HCT116 (cell line): ENCODE measurements around the gene ACER1. TPM values are rescaled to one million over a fixed set of nuclear protein-coding genes. Genes with fewer than 3 reads are reported as not detected.

ENCODE experiments used
- ATAC-seq: fragments of 200-7000 bp; cut with Tn5 transposase; 2 replicates; pipeline ENCODE4 v1.9.1; 2020; ENCODE audit warnings: mild to moderate bottlenecking, moderate library complexity
- BruUV-seq: library from RNA; stranded (reverse); fragments of 400-500 nt; replicated peaks from 2 replicates; lab custom pipeline; 2021; lab: Mats Ljungman, UMichigan
- CTCF ChIA-PET: fragments of 300-600 bp; sonication (Branson Sonifier 250); formaldehyde crosslinking; loops from one replicate; lab custom pipeline; 2021; ENCODE audit warnings: antibody characterized with exemption; lab: Charles Lee
- POLR2A ChIA-PET: fragments of 300-600, 350-600 bp; sonication (Branson Sonifier 250); formaldehyde crosslinking; loops from one replicate; lab custom pipeline; 2021; ENCODE audit warnings: antibody characterized with exemption; lab: Charles Lee
- RAD21 ChIA-PET, 2 experiments: fragments of 300-600 bp; sonication (Branson Sonifier 250); formaldehyde crosslinking; loops; one replicate each; lab custom pipeline; 2023; ENCODE audit warnings: low total read pairs in 2 of 2; ENCODE audit not compliant: uncharacterized antibody in 2 of 2, unreplicated experiment in 2 of 2, low non-redundant PET in 1 of 2; lab: Charles Lee
- DNase-seq: peaks from one replicate; pipeline ENCODE4 v3.0.0-alpha.2; 2010; ENCODE audit warnings: low read depth, low spot score
- H2AFZ ChIP-seq: fragments of 200-600 bp; shearing (Covaris generic), sonication (generic); 2 replicates; pipeline ENCODE4 v1.6.1; 2017; ENCODE audit warnings: low read depth, mixed run types, mixed read lengths, antibody characterized with exemption, low read length; ENCODE audit not compliant: poor library complexity, severe bottlenecking
- H3K27ac ChIP-seq: 2 replicates; pipeline ENCODE4 v1.5.1; 2012; ENCODE audit warnings: low read depth, low read length
- H3K27me3 ChIP-seq: fragments of 200-600 bp; sonication (generic); 2 replicates; pipeline ENCODE4 v1.6.1; 2016; ENCODE audit warnings: mixed run types, low read length, mixed read lengths; ENCODE audit not compliant: insufficient read depth
- H3K36me3 ChIP-seq, 2 experiments: fragments of 200-500 bp in 1 of 2; fragments of 200-600 bp in 1 of 2; sonication (Bioruptor generic) in 1 of 2; sonication (generic) in 1 of 2; 2 replicates each; pipeline versions ENCODE4 v1.5.1 to v1.6.1; 2014 to 2016; ENCODE audit warnings: low read length in 2 of 2, inconsistent platforms in 1 of 2, mixed read lengths in 1 of 2, mixed run types in 1 of 2; ENCODE audit not compliant: insufficient read depth in 2 of 2, control insufficient read depth in 1 of 2
- H3K4me1 ChIP-seq, 2 experiments: fragments of 200-600 bp in 1 of 2; sonication (generic) in 1 of 2; 2 replicates each; pipeline versions ENCODE4 v1.5.1 to v1.6.1; 2012 to 2017; ENCODE audit warnings: low read length in 2 of 2, inconsistent platforms in 1 of 2, mild to moderate bottlenecking in 1 of 2, mixed read lengths in 1 of 2, mixed run types in 1 of 2, moderate library complexity in 1 of 2; ENCODE audit not compliant: insufficient read depth in 2 of 2, control insufficient read depth in 1 of 2
- H3K4me2 ChIP-seq: fragments of 200-600 bp; sonication (generic); 2 replicates; pipeline ENCODE4 v1.6.1; 2017; ENCODE audit warnings: mixed run types, low read length, mixed read lengths
- H3K4me3 ChIP-seq, 2 experiments: fragments of 200-600 bp in 1 of 2; sonication (generic) in 1 of 2; replicated peaks in 1 of 2; 2 replicates each; pipeline ENCODE4 v1.5.1; 2011 to 2016; ENCODE audit warnings: low read length in 2 of 2, control low read depth in 1 of 2, low read depth in 1 of 2, mild to moderate bottlenecking in 1 of 2, mixed read lengths in 1 of 2, mixed run types in 1 of 2
- H3K79me2 ChIP-seq: fragments of 200-600 bp; sonication (generic); 2 replicates; pipeline ENCODE4 v1.6.1; 2017; ENCODE audit warnings: mild to moderate bottlenecking, mixed run types, low read length, moderate library complexity, mixed read lengths; ENCODE audit not compliant: insufficient read depth
- H3K9ac ChIP-seq: fragments of 200-600 bp; sonication (generic); 2 replicates; pipeline ENCODE4 v1.6.1; 2016; ENCODE audit warnings: low read length, mixed read lengths
- H3K9me2 ChIP-seq: fragments of 200-600 bp; sonication (generic), shearing (Covaris generic); 2 replicates; pipeline ENCODE4 v1.6.1; 2017; ENCODE audit warnings: mixed run types, mild to moderate bottlenecking, moderate library complexity; ENCODE audit not compliant: insufficient read depth
- H3K9me3 ChIP-seq, 2 experiments: fragments of 200-500 bp in 1 of 2; fragments of 200-600 bp in 1 of 2; sonication (Bioruptor generic) in 1 of 2; sonication (generic) in 1 of 2; 2 replicates each; pipeline ENCODE4 v1.6.1; 2014 to 2017; ENCODE audit warnings: low read length in 2 of 2, mixed read lengths in 2 of 2, inconsistent platforms in 1 of 2, low read depth in 1 of 2, mild to moderate bottlenecking in 1 of 2, mixed run types in 1 of 2, moderate library complexity in 1 of 2; ENCODE audit not compliant: control insufficient read depth in 1 of 2, insufficient read depth in 1 of 2
- H4K20me1 ChIP-seq: fragments of 200-600 bp; sonication (generic), shearing (Covaris generic); 2 replicates; pipeline ENCODE4 v1.6.1; 2017; ENCODE audit warnings: mixed run types, mild to moderate bottlenecking, moderate library complexity; ENCODE audit not compliant: insufficient read depth
- CEBPB ChIP-seq: IDR thresholded peaks from 2 replicates; pipeline ENCODE4 v1.6.1; 2012; ENCODE audit warnings: low read depth
- ELF1 ChIP-seq: IDR thresholded peaks from 2 replicates; pipeline ENCODE4 v1.6.1; 2012; ENCODE audit warnings: low read depth, borderline replicate concordance
- EZH2phosphoT487 ChIP-seq: fragments of 200-600 bp; IDR thresholded peaks from 2 replicates; pipeline ENCODE4 v1.6.1; 2018; ENCODE audit warnings: antibody characterized with exemption, borderline replicate concordance
- FOSL1 ChIP-seq: IDR thresholded peaks from 2 replicates; pipeline ENCODE4 v1.6.1; 2012; ENCODE audit warnings: low read depth
- POLR2AphosphoS5 ChIP-seq: IDR thresholded peaks from 2 replicates; pipeline ENCODE4 v1.6.1; 2011; ENCODE audit warnings: mild to moderate bottlenecking, low read depth, low read length, moderate library complexity
- RAD21 ChIP-seq: IDR thresholded peaks from 2 replicates; pipeline ENCODE4 v1.6.1; 2012; ENCODE audit warnings: low read depth, mild to moderate bottlenecking
- ZFX ChIP-seq: fragments of 450-650 bp; IDR thresholded peaks from 2 replicates; pipeline ENCODE4 v1.6.1; 2017
- ZNF274 ChIP-seq: fragments of 200-500 bp; sonication (Bioruptor generic); IDR thresholded peaks from 2 replicates; pipeline ENCODE4 v1.6.1; 2014; ENCODE audit warnings: mild to moderate bottlenecking, low read depth, low read length, inconsistent platforms
- intact Hi-C: fragments of 100-400 bp; cut with micrococcal nuclease; formaldehyde crosslinking; loops from 2 replicates; pipeline ENCODE4 v1.10.0; 2022
- total RNA-seq: library from RNA; stranded (reverse); gene quantifications from one replicate; pipeline ENCODE4 v1.2.1, GENCODE V29; 2021; ENCODE audit not compliant: unreplicated experiment
- TF ChIP-seq, protein P1 (sequence below): IDR thresholded peaks from 2 replicates; pipeline ENCODE4 v1.6.1; 2012

Gene ACER1
- total RNA-seq, 1 experiment from 2014 or later, result not detected

DNA sequence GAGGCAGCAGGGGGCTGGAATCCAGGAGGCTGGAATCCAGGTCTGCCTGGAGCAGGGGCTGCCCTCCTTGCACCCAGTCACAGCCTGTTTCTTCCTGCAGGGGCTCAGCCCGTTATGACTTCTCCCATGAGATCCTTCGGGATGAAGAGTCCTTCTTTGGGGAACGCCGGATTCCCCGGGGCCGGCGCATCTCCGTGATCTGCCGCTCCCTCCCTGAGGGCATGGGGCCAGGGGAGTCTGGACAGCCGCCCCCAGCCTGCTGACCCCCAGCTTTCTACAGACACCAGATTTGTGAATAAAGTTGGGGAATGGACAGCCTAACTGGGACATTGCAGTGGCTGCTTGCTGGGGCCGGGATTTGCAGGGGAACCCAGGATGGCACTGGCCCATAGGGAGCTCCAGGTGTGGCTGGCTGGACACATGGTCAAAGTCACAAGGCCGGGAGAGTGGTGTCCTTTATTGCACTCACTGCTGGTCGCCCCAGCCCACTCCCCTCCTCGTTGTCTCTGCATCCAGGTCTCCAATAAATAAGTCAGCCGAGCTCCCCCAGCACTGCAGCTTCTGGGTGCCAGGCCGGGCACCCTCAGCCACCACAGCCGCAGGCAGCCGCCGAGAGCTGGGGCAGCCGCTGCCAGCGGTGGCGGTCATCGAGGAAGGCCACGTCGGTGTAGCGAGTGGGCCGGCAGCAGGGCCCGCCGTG, 41.4 kb upstream of the ACER1 start:
- Histone ChIP-seq H3K27me3 (no peaks in the 10 kb centered on the region), H3K4me3 (no peak overlapping the region), H2AFZ (no peak overlapping the region), H3K9me3 (no peaks in the 10 kb centered on the region), H3K9me2 (no peaks in the 10 kb centered on the region), H3K9ac (no peak overlapping the region), H3K79me2 (no peaks in the 10 kb centered on the region), H3K36me3 (peaks cover 2 to 4% of the 10 kb centered on the region in 2 experiments; a peak in 2 of 4 replicates), H3K4me1 (peaks cover 5 to 16% of the 10 kb centered on the region in 2 experiments; a peak in 3 of 4 replicates), H4K20me1 (no peaks in the 10 kb centered on the region), H3K27ac (no peak overlapping the region; the same call in 1 of the 2 replicates), H3K4me2 (no peak overlapping the region)
- BruUV-seq, result no TSS peak
- ChIA-PET POLR2A (no interaction called here), CTCF (no interaction called here), RAD21 (no interaction called here)
- TF ChIP-seq EZH2phosphoT487, result no peak
- TF ChIP-seq ZNF274, result no peak
- no peak for TF ChIP-seq CEBPB
- no peak for TF ChIP-seq RAD21
- no peak for TF ChIP-seq POLR2AphosphoS5
- TF ChIP-seq ZFX, result no peak
- DNase-seq, result no peak
- ATAC-seq, result no peak
- intact Hi-C loops, result loop anchor here (5.0 kb wide), 1 partner anchor 362 kb away; the partner anchor contains the start of genes GPR108 and TRIP10

DNA sequence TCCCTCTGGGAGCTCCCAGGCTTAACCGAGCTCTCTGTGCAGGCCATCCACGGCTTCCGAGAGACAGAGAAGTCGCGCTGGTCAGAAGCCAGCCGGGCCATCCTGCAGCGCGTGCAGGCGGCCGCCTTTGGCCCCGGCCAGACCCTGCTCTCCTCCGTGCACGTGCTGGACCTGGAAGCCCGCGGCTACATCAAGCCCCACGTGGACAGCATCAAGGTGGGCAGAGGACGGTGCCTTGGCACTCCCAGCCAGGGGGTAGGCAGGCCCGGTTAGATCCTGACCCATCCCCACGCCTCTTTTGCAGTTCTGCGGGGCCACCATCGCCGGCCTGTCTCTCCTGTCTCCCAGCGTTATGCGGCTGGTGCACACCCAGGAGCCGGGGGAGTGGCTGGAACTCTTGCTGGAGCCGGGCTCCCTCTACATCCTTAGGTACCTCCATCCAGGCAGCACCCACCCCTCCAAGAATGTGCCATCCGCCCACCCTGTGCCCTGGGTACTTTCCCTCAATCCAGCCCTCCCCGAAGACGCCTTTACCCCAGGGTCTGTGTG, 40.8 kb upstream of the ACER1 start:
- Histone ChIP-seq H3K4me1 (peaks cover 5 to 16% of the 10 kb centered on the region in 2 experiments; a peak in 3 of 4 replicates), H3K9me2 (no peaks in the 10 kb centered on the region), H4K20me1 (no peaks in the 10 kb centered on the region), H2AFZ (no peak overlapping the region), H3K9ac (peak overlapping the region; percentile 64), H3K79me2 (no peaks in the 10 kb centered on the region), H3K4me2 (peak overlapping the region; percentile 78), H3K27me3 (no peaks in the 10 kb centered on the region), H3K4me3 (peak overlapping the region in 1 of 2 experiments; percentile 54; a peak in 3 of 4 replicates), H3K9me3 (no peaks in the 10 kb centered on the region), H3K36me3 (peaks cover 0 to 3% of the 10 kb centered on the region in 2 experiments; a peak in 1 of 4 replicates), H3K27ac (peak overlapping the region; percentile 61; the same call in 1 of the 2 replicates)
- TSS peak; percentile 47 for BruUV-seq
- no peak for DNase-seq
- POLR2A ChIA-PET, result interaction anchor here (1.0 kb wide), 1 partner anchor 14 kb away, joined by 3 read pairs; no protein-coding TSS in a partner anchor
- TF ChIP-seq, protein P1, sequence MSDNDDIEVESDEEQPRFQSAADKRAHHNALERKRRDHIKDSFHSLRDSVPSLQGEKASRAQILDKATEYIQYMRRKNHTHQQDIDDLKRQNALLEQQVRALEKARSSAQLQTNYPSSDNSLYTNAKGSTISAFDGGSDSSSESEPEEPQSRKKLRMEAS, result no peak
- TF ChIP-seq ZNF274, result no peak
- no peak for TF ChIP-seq ELF1
- no peak for TF ChIP-seq FOSL1
- intact Hi-C loops, result loop anchor here (5.0 kb wide), 1 partner anchor 363 kb away; the partner anchor contains the start of genes GPR108 and TRIP10
- RAD21 ChIA-PET, result no interaction called here
- ATAC-seq, result no peak
- CTCF ChIA-PET, result no interaction called here
